Panc1 (cell line): ENCODE results near the gene SLC4A9.

Experiments
- POLR2AphosphoS5 ChIP-seq: IDR thresholded peaks from 2 replicates; pipeline ENCODE4 v1.6.1; 2012; ENCODE audit warnings: mild to moderate bottlenecking, low read depth, low read length, moderate library complexity
- SIN3A ChIP-seq: IDR thresholded peaks from 2 replicates; pipeline ENCODE4 v1.6.1; 2012; ENCODE audit warnings: low read depth, mild to moderate bottlenecking, low read length, moderate library complexity, borderline replicate concordance; ENCODE audit not compliant: insufficient read depth
- TCF7L2 ChIP-seq: IDR thresholded peaks from 2 replicates; pipeline ENCODE4 v1.6.1; 2011; ENCODE audit warnings: mild to moderate bottlenecking, low read depth, low read length, inconsistent platforms
- TF ChIP-seq, protein P1 (sequence below): fragments of 450-650 bp; IDR thresholded peaks from 2 replicates; pipeline ENCODE4 v1.5.1; 2017; ENCODE audit warnings: mild to moderate bottlenecking
- TF ChIP-seq, protein P2 (sequence below), 2 experiments: IDR thresholded peaks; 2 replicates each; pipeline ENCODE4 v1.6.1; 2011 to 2012; ENCODE audit warnings: low read depth in 2 of 2, control low read depth in 1 of 2, low read length in 1 of 2, mild to moderate bottlenecking in 1 of 2, moderate library complexity in 1 of 2; ENCODE audit not compliant: insufficient read depth in 1 of 2

DNA sequence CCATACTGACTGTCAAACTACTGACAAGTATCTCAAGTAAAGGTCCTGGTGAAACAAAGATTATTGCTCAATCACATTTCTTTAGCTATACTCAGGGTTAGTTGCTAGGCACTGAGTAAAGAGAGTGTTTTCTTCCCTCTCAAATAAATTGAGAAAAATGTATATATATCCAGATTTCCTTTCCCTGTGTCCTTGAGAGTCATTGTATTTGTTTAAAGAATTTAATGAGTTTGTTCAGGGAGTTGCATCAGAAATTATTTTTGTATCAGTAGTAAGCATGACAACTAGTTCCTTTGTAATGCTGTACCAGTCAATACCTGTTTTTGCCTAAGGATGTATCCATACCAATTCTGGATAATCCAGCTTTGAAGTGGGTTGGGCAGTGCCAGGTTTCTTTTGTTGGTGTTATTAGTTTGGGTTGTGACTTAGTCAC, 38.4 kb downstream of the SLC4A9 start:
- TF ChIP-seq, protein P1, sequence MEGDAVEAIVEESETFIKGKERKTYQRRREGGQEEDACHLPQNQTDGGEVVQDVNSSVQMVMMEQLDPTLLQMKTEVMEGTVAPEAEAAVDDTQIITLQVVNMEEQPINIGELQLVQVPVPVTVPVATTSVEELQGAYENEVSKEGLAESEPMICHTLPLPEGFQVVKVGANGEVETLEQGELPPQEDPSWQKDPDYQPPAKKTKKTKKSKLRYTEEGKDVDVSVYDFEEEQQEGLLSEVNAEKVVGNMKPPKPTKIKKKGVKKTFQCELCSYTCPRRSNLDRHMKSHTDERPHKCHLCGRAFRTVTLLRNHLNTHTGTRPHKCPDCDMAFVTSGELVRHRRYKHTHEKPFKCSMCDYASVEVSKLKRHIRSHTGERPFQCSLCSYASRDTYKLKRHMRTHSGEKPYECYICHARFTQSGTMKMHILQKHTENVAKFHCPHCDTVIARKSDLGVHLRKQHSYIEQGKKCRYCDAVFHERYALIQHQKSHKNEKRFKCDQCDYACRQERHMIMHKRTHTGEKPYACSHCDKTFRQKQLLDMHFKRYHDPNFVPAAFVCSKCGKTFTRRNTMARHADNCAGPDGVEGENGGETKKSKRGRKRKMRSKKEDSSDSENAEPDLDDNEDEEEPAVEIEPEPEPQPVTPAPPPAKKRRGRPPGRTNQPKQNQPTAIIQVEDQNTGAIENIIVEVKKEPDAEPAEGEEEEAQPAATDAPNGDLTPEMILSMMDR = no peak
- TF ChIP-seq TCF7L2 (no peak), POLR2AphosphoS5 (no peak), SIN3A (no peak)
- TF ChIP-seq, protein P2, sequence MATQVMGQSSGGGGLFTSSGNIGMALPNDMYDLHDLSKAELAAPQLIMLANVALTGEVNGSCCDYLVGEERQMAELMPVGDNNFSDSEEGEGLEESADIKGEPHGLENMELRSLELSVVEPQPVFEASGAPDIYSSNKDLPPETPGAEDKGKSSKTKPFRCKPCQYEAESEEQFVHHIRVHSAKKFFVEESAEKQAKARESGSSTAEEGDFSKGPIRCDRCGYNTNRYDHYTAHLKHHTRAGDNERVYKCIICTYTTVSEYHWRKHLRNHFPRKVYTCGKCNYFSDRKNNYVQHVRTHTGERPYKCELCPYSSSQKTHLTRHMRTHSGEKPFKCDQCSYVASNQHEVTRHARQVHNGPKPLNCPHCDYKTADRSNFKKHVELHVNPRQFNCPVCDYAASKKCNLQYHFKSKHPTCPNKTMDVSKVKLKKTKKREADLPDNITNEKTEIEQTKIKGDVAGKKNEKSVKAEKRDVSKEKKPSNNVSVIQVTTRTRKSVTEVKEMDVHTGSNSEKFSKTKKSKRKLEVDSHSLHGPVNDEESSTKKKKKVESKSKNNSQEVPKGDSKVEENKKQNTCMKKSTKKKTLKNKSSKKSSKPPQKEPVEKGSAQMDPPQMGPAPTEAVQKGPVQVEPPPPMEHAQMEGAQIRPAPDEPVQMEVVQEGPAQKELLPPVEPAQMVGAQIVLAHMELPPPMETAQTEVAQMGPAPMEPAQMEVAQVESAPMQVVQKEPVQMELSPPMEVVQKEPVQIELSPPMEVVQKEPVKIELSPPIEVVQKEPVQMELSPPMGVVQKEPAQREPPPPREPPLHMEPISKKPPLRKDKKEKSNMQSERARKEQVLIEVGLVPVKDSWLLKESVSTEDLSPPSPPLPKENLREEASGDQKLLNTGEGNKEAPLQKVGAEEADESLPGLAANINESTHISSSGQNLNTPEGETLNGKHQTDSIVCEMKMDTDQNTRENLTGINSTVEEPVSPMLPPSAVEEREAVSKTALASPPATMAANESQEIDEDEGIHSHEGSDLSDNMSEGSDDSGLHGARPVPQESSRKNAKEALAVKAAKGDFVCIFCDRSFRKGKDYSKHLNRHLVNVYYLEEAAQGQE (IDR thresholded peaks at IDR 0.05; ENCODE audit: insufficient read depth in 1 of 2, low read depth in 2 of 2, low read length in 1 of 2) = no peak
